GM12891 (cell line): ENCODE measurements around the gene SLC7A14.

Source experiments
- PAX5 ChIP-seq: IDR thresholded peaks from 2 replicates; pipeline ENCODE4 v1.6.1; 2011; ENCODE audit warnings: low read length, moderate library complexity, mild to moderate bottlenecking; ENCODE audit not compliant: insufficient read depth, severe bottlenecking
- POLR2A ChIP-seq: IDR thresholded peaks from 2 replicates; pipeline ENCODE4 v1.6.1; 2011; ENCODE audit warnings: low read depth, low read length, control low read depth
- POLR2AphosphoS5 ChIP-seq: IDR thresholded peaks from 2 replicates; pipeline ENCODE4 v1.6.1; 2011; ENCODE audit warnings: low read depth, low read length, control low read depth
- SPI1 ChIP-seq: IDR thresholded peaks from 2 replicates; pipeline ENCODE4 v1.6.1; 2011; ENCODE audit warnings: low read depth, low read length, control low read depth
- TAF1 ChIP-seq: IDR thresholded peaks from 2 replicates; pipeline ENCODE4 v1.6.1; 2011; ENCODE audit warnings: low read depth, low read length, control low read depth

- TF ChIP-seq POLR2AphosphoS5, result no peak
- no peak for TF ChIP-seq POLR2A
- TF ChIP-seq PAX5, result no peak
- no peak for TF ChIP-seq TAF1
- TF ChIP-seq SPI1, result no peak
Observed at GRCh38 chr3:170602556-170602955, 16.7 kb upstream of the SLC7A14 start.
